HG03103 (cell line): ENCODE results near the gene MBD4.
A peak's percentile ranks its signal among the peaks of the same experiment; 100 is the strongest.

Experiments used
- ATAC-seq: cut with Tn5 transposase; IDR thresholded peaks from one replicate; pipeline ENCODE4 v1.9.1; 2021; ENCODE audit warnings: low read depth; ENCODE audit not compliant: unreplicated experiment

The MBD4 gene

GRCh38 chr3:129463716-129464115 lies 24.0 kb upstream of the MBD4 start:
- ATAC-seq, result no peak

- no peak for ATAC-seq
These were observed 23.3 kb upstream of the MBD4 start for GRCh38 chr3:129463094-129463493.

GRCh38 chr3:129462361-129462968 lies 22.7 kb upstream of the MBD4 start:
- ATAC-seq, result no peak

- ATAC-seq, result no peak
These were observed 21.9 kb upstream of the MBD4 start for GRCh38 chr3:129461461-129462146.

- no peak for ATAC-seq
These were observed 21.3 kb upstream of the MBD4 start for GRCh38 chr3:129461022-129461421.

GRCh38 chr3:129460572-129460971 lies 20.8 kb upstream of the MBD4 start:
- no peak for ATAC-seq

GRCh38 chr3:129460155-129460554 lies 20.4 kb upstream of the MBD4 start:
- ATAC-seq, result no peak

GRCh38 chr3:129453732-129454131 lies 14.0 kb upstream of the MBD4 start:
- ATAC-seq, result no peak

- no peak for ATAC-seq
These were observed 9.7 kb upstream of the MBD4 start for GRCh38 chr3:129449279-129450115.

GRCh38 chr3:129448186-129448895 lies 8.6 kb upstream of the MBD4 start:
- no peak for ATAC-seq

- ATAC-seq, result no peak
These were observed 7.2 kb upstream of the MBD4 start for GRCh38 chr3:129446926-129447325.

- ATAC-seq, result no peak
These were observed 5.7 kb upstream of the MBD4 start for GRCh38 chr3:129445471-129445870.

- ATAC-seq, result no peak
These were observed 3.2 kb upstream of the MBD4 start for GRCh38 chr3:129442947-129443346.

GRCh38 chr3:129442486-129442885 lies 2.7 kb upstream of the MBD4 start:
- ATAC-seq, result no peak

- no peak for ATAC-seq
These were observed 2.0 kb upstream of the MBD4 start for GRCh38 chr3:129441782-129442181.

- ATAC-seq, result no peak
These were observed 1.5 kb upstream of the MBD4 start for GRCh38 chr3:129441215-129441614.

- no peak for ATAC-seq
These were observed 956 bp upstream of the MBD4 start for GRCh38 chr3:129440618-129441190.

- ATAC-seq, result peak; percentile 9
These were observed 427 bp downstream of the MBD4 start for GRCh38 chr3:129439226-129439816.

- ATAC-seq, result no peak
These were observed 4.4 kb downstream of the MBD4 start for GRCh38 chr3:129435367-129435766.

GRCh38 chr3:129434140-129434539 lies 5.6 kb downstream of the MBD4 start:
- ATAC-seq, result no peak
